Activated CD4-positive, CD25-positive, alpha-beta regulatory T cell treated with anti-CD3 and anti-CD28 coated beads, Interleukin-2, amount 50 U/mL, for 16 hours (primary cell): Measurements from ENCODE around the gene APH1B.
"Not testable (repeated sequence)": the region's sequence is repeated elsewhere in the genome, so short reads cannot be mapped to it uniquely, and the experiment has no call there.

Experiments used
- DNase-seq: peaks from one replicate; pipeline ENCODE4 v3.0.0-alpha.2; 2020; ENCODE audit warnings: low read depth, low spot score

Gene APH1B

GRCh38 chr15:63331456-63331855 lies 54.1 kb downstream of the APH1B start:
- no peak for DNase-seq

- DNase-seq, result no peak
Observed at GRCh38 chr15:63332367-63333124, 55.1 kb downstream of the APH1B start.

GRCh38 chr15:63334821-63335220 lies 57.4 kb downstream of the APH1B start:
- no peak for DNase-seq

GRCh38 chr15:63335543-63336240 lies 58.3 kb downstream of the APH1B start:
- DNase-seq, result no peak

GRCh38 chr15:63337046-63337445 lies 59.6 kb downstream of the APH1B start:
- no peak for DNase-seq

- DNase-seq, result no peak
Observed at GRCh38 chr15:63338170-63338569, 60.8 kb downstream of the APH1B start.

- no peak for DNase-seq
Observed at GRCh38 chr15:63339006-63339766, 61.8 kb downstream of the APH1B start.

GRCh38 chr15:63339836-63340235 lies 62.4 kb downstream of the APH1B start:
- DNase-seq, result no peak

GRCh38 chr15:63340353-63340752 lies 62.9 kb downstream of the APH1B start:
- DNase-seq, result no peak

- DNase-seq, result no peak
Observed at GRCh38 chr15:63340878-63341277, 63.5 kb downstream of the APH1B start.

GRCh38 chr15:63341898-63342297 lies 64.5 kb downstream of the APH1B start:
- DNase-seq, result no peak

GRCh38 chr15:63342996-63343562 lies 65.7 kb downstream of the APH1B start:
- DNase-seq, result not testable (repeated sequence)

GRCh38 chr15:63344731-63345390 lies 67.5 kb downstream of the APH1B start:
- no peak for DNase-seq

GRCh38 chr15:63345391-63345752 lies 68.0 kb downstream of the APH1B start:
- no peak for DNase-seq

- DNase-seq, result no peak
Observed at GRCh38 chr15:63347074-63347857, 69.9 kb downstream of the APH1B start.

GRCh38 chr15:63348392-63348791 lies 71.0 kb downstream of the APH1B start:
- DNase-seq, result no peak

GRCh38 chr15:63349156-63349555 lies 71.8 kb downstream of the APH1B start:
- no peak for DNase-seq

GRCh38 chr15:63349621-63350020 lies 72.2 kb downstream of the APH1B start:
- no peak for DNase-seq

- no peak for DNase-seq
Observed at GRCh38 chr15:63350178-63350621, 72.8 kb downstream of the APH1B start.

GRCh38 chr15:63351170-63351569 lies 73.8 kb downstream of the APH1B start:
- no peak for DNase-seq

GRCh38 chr15:63352808-63353207 lies 75.4 kb downstream of the APH1B start:
- no peak for DNase-seq
